Mucosa of descending colon (tissue), 3 donors: Measurements from ENCODE around the gene RHOH. TPM values are rescaled to one million over a fixed set of nuclear protein-coding genes. Genes with fewer than 3 reads are reported as not detected.

Experiments
- ATAC-seq: fragments of 200-7000 bp; cut with Tn5 transposase; one replicate; pipeline ENCODE4 v1.9.1; 2020; ENCODE audit warnings: mild to moderate bottlenecking, moderate library complexity
- DNase-seq, 3 donors: peaks; one replicate each; pipeline ENCODE4 v3.0.0-alpha.2; 2020
- H3K36me3 ChIP-seq: fragments of 200-600 bp; one replicate; pipeline ENCODE4 v1.8.0; 2021; ENCODE audit warnings: low read depth, mild to moderate bottlenecking
- H3K4me1 ChIP-seq: fragments of 200-600 bp; one replicate; pipeline ENCODE4 v1.8.0; 2021; ENCODE audit warnings: low read depth, mild to moderate bottlenecking
- H3K4me3 ChIP-seq: fragments of 200-600 bp; one replicate; pipeline ENCODE4 v1.8.0; 2021; ENCODE audit warnings: mild to moderate bottlenecking
- H3K9me3 ChIP-seq: fragments of 200-600 bp; one replicate; pipeline ENCODE4 v1.8.0; 2021; ENCODE audit warnings: mild to moderate bottlenecking
- CTCF ChIP-seq: fragments of 200-600 bp; IDR thresholded peaks from one replicate; pipeline ENCODE4 v1.8.0; 2022; ENCODE audit warnings: antibody characterized with exemption, mild to moderate bottlenecking
- intact Hi-C, 2 donors: fragments of 100-400 bp; cut with DNase I in 1 of 2; cut with micrococcal nuclease in 1 of 2; formaldehyde crosslinking; loops; one replicate each; pipeline versions ENCODE4 v1.11.0 to v1.11.1; 2022; cut with DNase I, micrococcal nuclease
- total RNA-seq, 3 donors: library from RNA; stranded (reverse); fragmentation: NEBNext Ultra II Directional in 2 of 3; extraction: Animal tissue kit (Norgen Biotek cat#: 25700) in 2 of 3; gene quantifications; one replicate each; pipeline versions ENCODE4 v1.2.1 to v1.2.4, GENCODE V29; 2021 to 2023
- donor health status: DM: no; HTN: no; CAD: no; lungs with moderate emphysema.
- donor health status: DM: no; HTN: no; CAD: no.
- donor health status: DM: no; HTN: yes; CAD: no.

RHOH gene
- total RNA-seq, 3 donors from 2014 or later: 1.9 to 5.8 (median 2.8) TPM

GRCh38 chr4:40190019-40190418 lies 6.8 kb upstream of the RHOH start:
- DNase-seq: peak in 1 of 3 donors; percentile 65
- ATAC-seq: no peak
- intact Hi-C loops: no loop called here
- Histone ChIP-seq H3K4me1 (peaks cover 18% of the 10 kb centered on the region), H3K4me3 (no peak overlapping the region), H3K36me3 (no peaks in the 10 kb centered on the region), H3K9me3 (no peaks in the 10 kb centered on the region)
- no peak for TF ChIP-seq CTCF

- no peaks in the 10 kb centered on the region for H3K9me3 ChIP-seq
- no peak for ATAC-seq
- intact Hi-C loops: no loop called here
Observed at GRCh38 chr4:40190465-40190864, 6.4 kb upstream of the RHOH start.

GRCh38 chr4:40190880-40191815 lies 5.7 kb upstream of the RHOH start:
- peak; percentile 81 for ATAC-seq
- intact Hi-C loops: no loop called here
- H3K36me3 ChIP-seq: no peaks in the 10 kb centered on the region
- H3K4me1 ChIP-seq: peaks cover 18% of the 10 kb centered on the region
- TF ChIP-seq CTCF: no peak
- H3K9me3 ChIP-seq: no peaks in the 10 kb centered on the region
- no peak for DNase-seq
- H3K4me3 ChIP-seq: no peak overlapping the region

More at GRCh38 chr4:40190465-40190864, 6.4 kb upstream of the RHOH start:
- peaks cover 18% of the 10 kb centered on the region for H3K4me1 ChIP-seq
- no peak for DNase-seq
- H3K4me3 ChIP-seq: no peak overlapping the region
- no peaks in the 10 kb centered on the region for H3K36me3 ChIP-seq
- TF ChIP-seq CTCF: no peak

- DNase-seq (no peak), ATAC-seq (peak; percentile 2)
- no peak for TF ChIP-seq CTCF
- Histone ChIP-seq H3K9me3 (no peaks in the 10 kb centered on the region), H3K4me1 (peaks cover 18% of the 10 kb centered on the region), H3K4me3 (no peak overlapping the region), H3K36me3 (no peaks in the 10 kb centered on the region)
- intact Hi-C loops: no loop called here
Observed at GRCh38 chr4:40192114-40193015, 4.5 kb upstream of the RHOH start.

- no peaks in the 10 kb centered on the region for H3K36me3 ChIP-seq
- ATAC-seq (peak; percentile 58), DNase-seq (peak in 2 of 3 donors; percentile 52 to 55)
- H3K4me1 ChIP-seq: peaks cover 18% of the 10 kb centered on the region
- H3K4me3 ChIP-seq: no peak overlapping the region
- intact Hi-C loops: no loop called here
- H3K9me3 ChIP-seq: no peaks in the 10 kb centered on the region
- no peak for TF ChIP-seq CTCF
Observed at GRCh38 chr4:40193016-40193571, 3.7 kb upstream of the RHOH start.
